HG03103 (cell line): ENCODE results near the gene TECPR2.

Experiments used
- ATAC-seq: cut with Tn5 transposase; IDR thresholded peaks from one replicate; pipeline ENCODE4 v1.9.1; 2021; ENCODE audit warnings: low read depth; ENCODE audit not compliant: unreplicated experiment

The TECPR2 gene

DNA sequence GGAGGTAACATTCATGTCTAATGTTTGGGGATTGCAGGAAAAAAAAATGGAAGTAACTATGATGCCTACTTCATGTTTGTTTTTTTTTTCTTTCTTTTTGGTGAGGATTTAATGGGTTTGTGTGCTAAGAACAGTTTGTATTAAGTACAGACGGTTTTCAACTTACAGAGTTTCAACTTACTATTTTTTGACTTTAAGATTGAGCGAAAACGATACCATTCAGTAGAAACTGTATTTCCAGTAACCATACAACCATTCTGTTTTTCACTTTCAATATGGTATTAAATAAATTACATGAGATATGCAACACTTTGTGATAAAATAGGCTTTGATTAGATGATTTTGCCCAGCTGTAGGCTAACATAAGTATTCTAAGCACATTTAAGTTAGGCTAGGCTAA is 10.4 kb downstream of the TECPR2 start:
- ATAC-seq: no peak

- ATAC-seq: no peak
Observed at GRCh38 chr14:102374264-102374663, 11.5 kb downstream of the TECPR2 start.

- ATAC-seq: no peak
Observed at GRCh38 chr14:102375119-102375518, 12.4 kb downstream of the TECPR2 start.

DNA sequence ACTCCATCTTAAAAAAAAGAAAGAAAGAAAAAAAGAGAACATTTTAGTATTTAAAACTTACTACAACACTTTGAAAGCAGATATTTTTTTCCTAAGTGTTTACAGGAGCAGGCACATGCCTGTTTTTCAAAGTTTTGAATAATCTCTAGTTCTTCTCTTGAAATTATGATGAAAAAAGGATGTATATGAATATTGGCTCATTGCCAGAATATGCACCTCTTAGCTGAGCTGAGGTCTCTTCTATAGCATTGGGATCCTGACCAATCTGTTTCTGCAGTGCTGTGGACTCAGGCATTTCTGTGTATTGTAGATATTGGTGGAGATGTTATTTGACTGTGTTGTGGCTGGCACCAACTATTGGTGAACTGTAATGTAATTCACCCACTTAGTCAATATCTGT is 15.0 kb downstream of the TECPR2 start:
- no peak for ATAC-seq

DNA sequence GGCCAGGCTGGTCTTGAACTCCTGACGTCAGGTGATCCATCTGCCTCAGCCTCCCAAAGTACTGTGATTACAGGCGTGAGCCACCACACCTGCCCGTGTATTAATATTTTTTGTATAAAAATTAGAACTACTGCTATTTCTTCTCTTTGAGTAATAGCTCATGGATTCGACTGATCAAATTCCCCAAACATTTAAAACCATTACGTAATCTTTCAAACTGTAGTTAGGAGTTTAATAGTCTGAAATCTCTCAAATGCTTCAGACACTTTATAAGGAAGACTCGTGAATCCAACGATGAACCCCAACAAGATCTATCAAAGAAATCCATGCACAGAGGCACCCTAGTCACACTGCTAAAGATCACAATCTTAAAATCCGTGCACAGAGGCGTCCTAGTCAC is 16.1 kb downstream of the TECPR2 start:
- no peak for ATAC-seq

DNA sequence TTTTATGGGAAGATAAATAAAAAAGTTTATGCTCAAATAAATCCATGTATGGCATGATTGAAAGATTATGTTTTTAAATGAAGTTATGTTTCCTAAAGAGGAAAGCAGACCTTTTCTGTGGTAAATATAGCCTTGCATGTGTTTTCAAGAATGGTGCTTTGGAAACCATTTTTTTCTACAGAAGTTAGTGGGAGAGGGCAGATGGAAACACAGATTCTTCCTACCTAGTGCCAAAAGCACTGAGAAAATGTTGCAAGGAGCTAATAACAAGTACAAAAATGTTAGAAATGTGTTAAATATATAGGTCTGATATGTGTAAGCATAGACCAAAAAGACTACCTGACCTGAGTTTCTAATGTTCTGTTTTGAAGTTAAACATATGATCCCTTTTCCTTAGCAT is 24.3 kb downstream of the TECPR2 start:
- ATAC-seq: no peak

DNA sequence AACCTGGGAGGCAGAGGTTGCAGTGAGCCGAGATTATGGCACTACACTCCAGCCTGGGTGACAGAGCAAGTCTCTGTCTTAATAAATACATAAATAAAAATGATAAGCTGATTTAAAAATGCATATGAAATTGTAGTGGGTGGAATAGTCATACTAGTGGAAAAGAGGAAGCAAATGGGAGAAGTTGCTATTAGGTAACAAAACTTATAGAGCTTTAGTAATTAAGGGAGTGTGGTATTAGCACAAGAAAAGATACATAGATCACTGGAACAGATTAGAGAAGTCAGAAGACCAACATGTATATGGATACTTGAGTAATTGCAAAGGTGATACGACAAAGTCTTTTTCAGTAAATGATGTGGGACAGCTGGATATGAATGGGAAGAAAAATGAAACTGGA is 26.5 kb downstream of the TECPR2 start:
- no peak for ATAC-seq

DNA sequence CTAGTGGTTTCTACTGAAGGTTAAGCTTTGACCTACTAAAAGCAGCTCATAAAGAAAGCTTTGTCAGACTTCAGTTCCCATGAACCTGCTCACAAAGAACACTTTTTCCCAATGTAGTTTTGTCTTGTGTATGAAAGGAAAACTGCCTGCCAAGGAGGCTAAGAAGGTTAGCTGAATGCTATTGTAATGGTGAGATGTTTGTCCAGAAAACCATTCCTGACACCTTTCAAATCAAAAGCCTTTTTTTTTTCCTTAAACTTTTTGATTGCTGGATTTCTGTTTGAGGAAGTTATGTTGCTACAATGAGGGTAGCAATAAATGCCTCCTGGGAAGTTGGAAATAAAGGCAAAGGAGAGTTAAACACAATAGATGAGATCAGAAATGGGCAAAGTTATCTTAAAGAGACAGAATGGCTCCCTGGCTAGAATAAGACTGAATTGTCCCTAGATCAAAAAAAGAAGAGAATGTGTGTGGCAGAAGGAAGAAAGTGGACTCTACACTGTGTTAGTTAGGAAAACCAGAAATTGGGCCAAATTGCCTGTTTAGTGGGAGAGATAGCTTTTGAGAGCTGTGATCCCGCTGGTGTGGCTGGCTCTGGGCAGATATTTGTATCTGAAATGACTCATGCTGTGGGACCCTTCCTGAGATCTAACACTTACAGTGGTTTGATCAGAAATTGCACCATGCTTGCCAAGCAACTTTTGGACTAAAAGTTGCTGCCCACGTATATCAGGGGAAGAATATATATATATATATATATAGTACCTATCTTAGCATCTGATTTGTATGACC is 27.5 kb downstream of the TECPR2 start:
- ATAC-seq: no peak

DNA sequence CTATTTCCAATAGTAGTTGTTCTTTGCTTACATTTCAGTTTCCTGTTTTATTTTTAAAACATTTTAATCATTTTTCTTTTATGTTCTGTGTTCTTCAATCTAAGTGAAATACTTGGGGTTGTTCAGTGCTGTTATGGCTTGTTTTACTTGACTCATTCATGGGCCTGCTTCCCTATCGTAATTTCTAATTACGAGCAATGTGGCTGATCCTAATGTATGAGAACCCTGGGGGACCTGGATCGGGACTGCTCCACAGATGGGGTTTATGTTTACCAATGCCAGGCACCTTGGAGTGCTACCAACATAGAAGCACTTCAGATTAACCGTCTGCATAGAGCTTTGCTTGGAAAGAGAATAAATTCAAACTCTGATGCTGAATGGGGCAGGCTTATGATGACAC is 29.8 kb downstream of the TECPR2 start:
- ATAC-seq: no peak

DNA sequence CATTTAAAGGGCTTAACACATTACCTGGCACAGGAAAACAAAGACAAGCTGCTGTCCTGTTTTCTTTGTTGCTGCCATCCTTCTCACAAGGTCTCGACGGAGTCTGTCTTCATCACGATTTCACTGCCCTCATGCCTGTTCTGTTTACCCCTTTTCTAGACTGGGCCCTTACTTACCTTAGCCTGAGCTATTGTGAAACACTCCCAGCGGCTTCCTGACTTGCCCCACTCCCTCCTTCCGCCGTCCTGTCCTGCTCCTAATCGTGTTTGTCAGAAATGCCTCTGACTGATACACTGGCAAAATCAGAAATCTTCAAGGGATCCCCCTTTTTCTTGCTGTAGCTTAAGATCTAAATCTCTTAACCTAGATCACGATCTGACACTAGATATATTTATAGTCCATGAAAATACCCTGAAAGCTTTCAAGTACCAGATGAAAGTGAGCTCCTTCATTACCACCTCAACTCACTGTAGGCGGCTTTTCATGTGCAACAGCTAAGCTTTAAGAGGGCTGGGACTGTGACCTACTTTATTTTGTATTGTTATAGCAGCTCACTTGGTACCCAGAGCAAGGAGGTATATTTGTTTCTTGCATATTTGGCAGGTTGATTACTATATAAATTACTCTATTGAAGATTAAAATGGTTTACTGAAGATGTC is 32.1 kb downstream of the TECPR2 start:
- no peak for ATAC-seq

- ATAC-seq: no peak
Observed at GRCh38 chr14:102396521-102396920, 33.8 kb downstream of the TECPR2 start.

- no peak for ATAC-seq
Observed at GRCh38 chr14:102403028-102403427, 40.3 kb downstream of the TECPR2 start.

- ATAC-seq: no peak
Observed at GRCh38 chr14:102407258-102407657, 44.5 kb downstream of the TECPR2 start.

GRCh38 chr14:102408724-102409123 is 46.0 kb downstream of the TECPR2 start:
- no peak for ATAC-seq

- ATAC-seq: no peak
Observed at GRCh38 chr14:102415671-102416070, 52.9 kb downstream of the TECPR2 start.

DNA sequence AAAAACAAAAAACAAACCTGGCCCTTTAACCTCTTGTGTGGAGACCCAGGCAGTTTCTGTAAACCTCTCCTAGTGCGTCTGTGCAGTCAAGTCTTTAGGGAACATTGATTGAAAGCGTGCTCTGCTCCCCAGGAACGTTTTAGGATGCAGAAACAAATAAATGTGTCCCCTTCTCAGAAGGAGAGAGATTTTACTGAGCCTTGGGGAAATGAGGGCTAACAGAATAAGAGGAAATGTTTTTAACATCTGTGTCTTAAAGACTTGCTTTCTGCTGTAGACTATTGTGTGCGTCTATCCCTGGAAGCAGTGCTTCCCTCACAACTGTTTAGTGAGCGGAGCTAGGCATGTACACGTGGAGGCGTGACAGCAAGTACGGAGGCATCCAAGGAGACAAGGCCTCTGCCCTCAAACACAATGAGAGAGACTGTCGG is 54.3 kb downstream of the TECPR2 start:
- no peak for ATAC-seq

DNA sequence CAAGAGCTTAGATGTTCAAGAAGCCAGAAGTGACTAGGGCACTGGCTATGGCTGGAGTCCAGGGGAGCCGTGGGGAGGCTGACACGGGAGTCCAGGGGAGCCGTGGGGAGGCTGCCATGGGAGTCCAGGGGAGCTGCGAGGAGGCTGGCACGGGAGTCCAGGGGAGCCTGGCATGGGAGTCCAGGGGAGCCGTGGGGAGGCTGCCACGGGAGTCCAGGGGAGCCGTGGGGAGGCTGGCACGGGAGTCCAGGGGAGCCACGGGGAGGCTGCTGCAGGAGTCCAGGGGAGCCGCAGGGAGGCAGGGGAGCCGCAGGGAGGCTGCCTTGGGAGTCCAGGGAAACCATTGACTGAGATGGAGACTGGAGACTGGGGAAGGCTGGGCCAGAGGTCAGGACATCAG is 54.9 kb downstream of the TECPR2 start:
- ATAC-seq: no peak

- ATAC-seq: no peak
Observed at GRCh38 chr14:102418169-102418852, 55.6 kb downstream of the TECPR2 start.

- no peak for ATAC-seq
Observed at GRCh38 chr14:102418853-102419240, 56.1 kb downstream of the TECPR2 start.

DNA sequence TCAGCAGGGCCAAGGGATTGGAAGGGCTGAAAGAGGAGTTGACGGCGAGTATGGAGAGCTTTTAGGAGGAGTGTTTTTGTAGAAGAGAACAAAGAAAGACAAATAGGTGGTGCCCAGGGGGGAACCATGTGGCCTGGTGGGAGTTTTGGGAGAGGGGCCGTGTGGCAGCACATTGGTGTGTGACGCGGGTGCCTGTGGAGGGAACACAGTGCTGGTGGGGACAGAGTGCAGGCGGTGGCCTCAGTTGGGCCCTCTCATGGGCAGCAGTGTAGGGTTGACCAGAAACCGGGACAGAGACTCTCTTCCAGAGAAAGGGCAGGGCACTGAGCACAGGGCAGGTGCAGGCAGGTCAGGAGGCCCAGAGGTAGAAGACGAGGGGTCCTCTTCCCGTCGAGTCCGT is 56.5 kb downstream of the TECPR2 start:
- ATAC-seq: no peak

DNA sequence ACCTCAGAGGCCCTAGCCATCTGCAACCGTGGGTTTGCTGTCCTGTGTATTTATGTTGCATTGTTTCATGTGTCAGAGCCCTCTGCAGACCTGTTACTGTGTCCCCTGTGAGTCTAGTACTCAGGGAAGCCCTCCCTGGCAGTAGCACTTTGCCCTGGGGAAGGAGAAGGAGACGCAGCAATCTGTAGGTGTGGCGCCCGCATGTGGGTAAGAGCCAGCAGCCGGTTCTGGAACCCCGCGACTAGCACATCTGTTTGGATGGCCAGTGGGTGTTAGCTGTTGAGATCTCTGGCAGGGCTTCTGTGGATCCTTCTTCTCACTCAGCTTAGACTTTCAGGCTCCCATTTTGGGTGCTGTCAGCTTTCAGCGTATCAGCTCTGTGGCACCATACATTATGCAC is 57.0 kb downstream of the TECPR2 start:
- ATAC-seq: no peak
